Measurements from ENCODE around the gene IQCF2. TPM values are rescaled to one million over a fixed set of nuclear protein-coding genes. Genes with fewer than 3 reads are reported as not detected.
"Not testable (repeated sequence)": the region's sequence is repeated elsewhere in the genome, so short reads cannot be mapped to it uniquely, and the experiment has no call there.

Gene IQCF2
- total and polyA plus RNA-seq, 2 of the 13 experiments (the other 11 are each of a cell fraction or from before 2014, with no cell fraction given): not detected

- Histone ChIP-seq H4K20me1 (ENCODE audit: insufficient read depth, low read length) (no peaks in the 10 kb centered on the region), H3K79me2 (ENCODE audit: insufficient read depth, low read length) (no peaks in the 10 kb centered on the region), H3K36me3 (replicated peaks in 1 of 2; ENCODE audit: control insufficient read depth in 1 of 2, insufficient read depth in 2 of 2, low read length in 2 of 2) (no peaks in the 10 kb centered on the region), H3K9ac (ENCODE audit: insufficient read depth, low read depth, low read length) (no peak overlapping the region), H3K4me2 (ENCODE audit: low read depth, low read length) (no peak overlapping the region), H3K27ac (ENCODE audit: extremely low read length, insufficient read depth, low read length) (no peak overlapping the region), H2AFZ (ENCODE audit: low read length) (no peak overlapping the region), H3K4me1 (ENCODE audit: insufficient read depth, low read length) (no peaks in the 10 kb centered on the region), H3K27me3 (ENCODE audit: control insufficient read depth in 1 of 2, insufficient read depth in 2 of 2, low read length in 2 of 2) (peaks cover 2 to 7% of the 10 kb centered on the region in 2 experiments; a peak in 3 of 5 replicates), H3K4me3 (replicated peaks in 1 of 3; ENCODE audit: insufficient read depth in 1 of 3, low read depth in 2 of 3, low read length in 3 of 3) (no peak overlapping the region), H3K9me3 (ENCODE audit: low read length) (no peaks in the 10 kb centered on the region)
- CTCF ChIA-PET (ENCODE audit: low intra/inter-chr PET ratio, low total read pairs): no interaction called here
- FAIRE-seq: no peak
- WGBS (ENCODE audit: low lambda C conversion rate): 28% methylated on average over 7 of the region's 7 CpGs
- in situ Hi-C loops (cut with HindIII; ENCODE audit: extremely low pct_ligation_motif_present, low pct_unique_long_range_greater_than_20kb): no loop called here
- TF ChIP-seq RFX5 (IDR thresholded peaks at IDR 0.05; ENCODE audit: low read depth, low read length) (no peak), ZNF362 (CRISPR knock-in tag; IDR thresholded peaks at IDR 0.05; ENCODE audit: borderline replicate concordance) (no peak), ATF1 (CRISPR knock-in tag; IDR thresholded peaks at IDR 0.05) (no peak), KDM3A (CRISPR knock-in tag; IDR thresholded peaks at IDR 0.05; ENCODE audit: low read depth) (no peak), THAP9 (CRISPR knock-in tag; IDR thresholded peaks at IDR 0.05; ENCODE audit: borderline replicate concordance) (no peak), ZBTB20 (CRISPR knock-in tag; IDR thresholded peaks at IDR 0.05; ENCODE audit: borderline replicate concordance, low read depth) (no peak)
- POLR2A ChIA-PET: no interaction called here
- DNase-seq (ENCODE audit: low spot score): no peak
- intact Hi-C loops (cut with micrococcal nuclease; ENCODE audit: unreplicated experiment): no loop called here
- no peak for ATAC-seq
- no TSS peak for BruUV-seq (replicated peaks)
Observed at GRCh38 chr3:51845129-51845528, 16.3 kb upstream of the IQCF2 start.

GRCh38 chr3:51855411-51855810 is 6.0 kb upstream of the IQCF2 start:
- H3K27ac ChIP-seq (ENCODE audit: extremely low read length, insufficient read depth, low read length); BruUV-seq (replicated peaks); H4K20me1 ChIP-seq (ENCODE audit: insufficient read depth, low read length); H3K4me1 ChIP-seq (ENCODE audit: insufficient read depth, low read length); H2AFZ ChIP-seq (ENCODE audit: low read length); H3K4me2 ChIP-seq (ENCODE audit: low read depth, low read length); H3K27me3 ChIP-seq (ENCODE audit: control insufficient read depth in 1 of 2, insufficient read depth in 2 of 2, low read length in 2 of 2); H3K9me3 ChIP-seq (ENCODE audit: low read length); intact Hi-C loops (cut with micrococcal nuclease; ENCODE audit: unreplicated experiment); H3K9ac ChIP-seq (ENCODE audit: insufficient read depth, low read depth, low read length); ATAC-seq; FAIRE-seq; in situ Hi-C loops (cut with HindIII; ENCODE audit: extremely low pct_ligation_motif_present, low pct_unique_long_range_greater_than_20kb); H3K79me2 ChIP-seq (ENCODE audit: insufficient read depth, low read length); POLR2A ChIA-PET; CTCF ChIA-PET (ENCODE audit: low intra/inter-chr PET ratio, low total read pairs); H3K36me3 ChIP-seq (replicated peaks in 1 of 2; ENCODE audit: control insufficient read depth in 1 of 2, insufficient read depth in 2 of 2, low read length in 2 of 2); H3K4me3 ChIP-seq (replicated peaks in 1 of 3; ENCODE audit: insufficient read depth in 1 of 3, low read depth in 2 of 3, low read length in 3 of 3); DNase-seq (ENCODE audit: low spot score): not testable (repeated sequence)
- 50% methylated on average over 1 of the region's 1 CpG for WGBS (ENCODE audit: low lambda C conversion rate)

All from HepG2 (cell line).